SH-SY5Y (cell line): ENCODE results near the gene ZDHHC16.

ENCODE experiments used
- GATA2 ChIP-seq: IDR thresholded peaks from 2 replicates; pipeline ENCODE4 v1.6.1; 2011; ENCODE audit warnings: mild to moderate bottlenecking, low read depth, low read length
- GATA3 ChIP-seq: IDR thresholded peaks from 2 replicates; pipeline ENCODE4 v1.6.1; 2011; ENCODE audit warnings: low read depth, mild to moderate bottlenecking, low read length, moderate library complexity

DNA sequence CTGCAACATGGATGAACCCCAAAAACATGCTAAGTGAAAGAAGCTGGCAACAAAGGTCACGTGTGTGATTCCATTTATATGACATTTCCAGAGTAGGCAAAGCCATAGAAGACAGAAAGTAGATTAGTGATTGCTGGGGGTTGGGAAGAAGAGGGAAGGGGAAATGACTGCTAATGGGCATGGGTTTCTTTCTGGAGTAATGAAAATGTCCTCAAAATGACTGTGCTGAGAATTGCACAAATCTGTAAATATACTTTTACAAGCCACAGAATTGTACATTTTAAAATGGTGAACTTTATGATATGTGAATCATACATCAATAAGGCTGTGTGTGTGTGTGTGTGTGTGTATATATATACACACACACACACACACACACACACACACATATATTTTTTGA lies 36.4 kb downstream of the ZDHHC16 start:
- TF ChIP-seq GATA2 (no peak), GATA3 (no peak)
